Measurements from ENCODE around the gene EML1.

DNA sequence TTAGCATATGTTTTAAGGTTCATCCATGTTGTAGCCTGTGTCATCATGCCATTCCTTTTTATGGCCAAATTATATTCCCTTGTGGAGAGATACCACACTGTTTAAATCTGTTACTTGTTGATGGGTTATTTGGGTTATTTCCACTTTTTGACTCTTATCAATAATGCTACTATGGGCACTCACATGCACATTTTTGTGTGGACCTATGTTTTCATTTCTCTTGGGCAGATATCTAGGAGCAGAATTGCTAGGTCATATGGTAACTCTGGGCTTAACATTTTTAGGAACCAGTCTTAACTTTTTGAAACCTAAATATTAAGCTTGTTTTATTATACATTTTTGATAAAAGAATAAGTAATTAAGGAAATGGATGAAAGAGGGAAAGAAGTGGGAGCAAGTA, 4.0 kb downstream of the EML1 start:
- no peak for TF ChIP-seq EZH2phosphoT487 (IDR thresholded peaks at IDR 0.05; ENCODE audit: low read depth, severe bottlenecking, unreplicated experiment)
- TF ChIP-seq EZH2 (IDR thresholded peaks at IDR 0.05; ENCODE audit: borderline replicate concordance) = no peak
- TF ChIP-seq, protein P1, sequence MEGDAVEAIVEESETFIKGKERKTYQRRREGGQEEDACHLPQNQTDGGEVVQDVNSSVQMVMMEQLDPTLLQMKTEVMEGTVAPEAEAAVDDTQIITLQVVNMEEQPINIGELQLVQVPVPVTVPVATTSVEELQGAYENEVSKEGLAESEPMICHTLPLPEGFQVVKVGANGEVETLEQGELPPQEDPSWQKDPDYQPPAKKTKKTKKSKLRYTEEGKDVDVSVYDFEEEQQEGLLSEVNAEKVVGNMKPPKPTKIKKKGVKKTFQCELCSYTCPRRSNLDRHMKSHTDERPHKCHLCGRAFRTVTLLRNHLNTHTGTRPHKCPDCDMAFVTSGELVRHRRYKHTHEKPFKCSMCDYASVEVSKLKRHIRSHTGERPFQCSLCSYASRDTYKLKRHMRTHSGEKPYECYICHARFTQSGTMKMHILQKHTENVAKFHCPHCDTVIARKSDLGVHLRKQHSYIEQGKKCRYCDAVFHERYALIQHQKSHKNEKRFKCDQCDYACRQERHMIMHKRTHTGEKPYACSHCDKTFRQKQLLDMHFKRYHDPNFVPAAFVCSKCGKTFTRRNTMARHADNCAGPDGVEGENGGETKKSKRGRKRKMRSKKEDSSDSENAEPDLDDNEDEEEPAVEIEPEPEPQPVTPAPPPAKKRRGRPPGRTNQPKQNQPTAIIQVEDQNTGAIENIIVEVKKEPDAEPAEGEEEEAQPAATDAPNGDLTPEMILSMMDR (IDR thresholded peaks at IDR 0.05; ENCODE audit: poor library complexity) = no peak

All from hepatocyte (in vitro differentiated cells).